Activated effector memory CD4-positive, alpha-beta T cell treated with Interleukin-2 at 50 U/mL for 16 hours (primary cell): ENCODE data around the gene SYNE4.

ENCODE experiments used
- DNase-seq: peaks from one replicate; pipeline ENCODE4 v3.0.0-alpha.2; 2020

The SYNE4 gene

GRCh38 chr19:36023432-36023831 lies 14.8 kb upstream of the SYNE4 start:
- no peak for DNase-seq

GRCh38 chr19:36019061-36019670 lies 10.6 kb upstream of the SYNE4 start:
- DNase-seq, result no peak

- DNase-seq, result peak; percentile 99
These were observed 5.7 kb upstream of the SYNE4 start, which contains the start of gene ALKBH6 for GRCh38 chr19:36014012-36014924. Gene ALKBH6, minus strand, starts transcription at chr19:36014213. Its CDS starts 816 bp downstream, at chr19:36013397.

GRCh38 chr19:36013280-36014011 lies 4.8 kb upstream of the SYNE4 start:
- no peak for DNase-seq

- DNase-seq, result no peak
These were observed 1.8 kb upstream of the SYNE4 start for GRCh38 chr19:36010402-36010801.

GRCh38 chr19:36009633-36010379 lies 1.2 kb upstream of the SYNE4 start:
- no peak for DNase-seq

GRCh38 chr19:36009220-36009619 lies 607 bp upstream of the SYNE4 start:
- peak; percentile 13 for DNase-seq

GRCh38 chr19:36006955-36007354 lies 1.7 kb downstream of the SYNE4 start:
- DNase-seq, result no peak

- no peak for DNase-seq
These were observed 5.3 kb downstream of the SYNE4 start for GRCh38 chr19:36003284-36003683.

- DNase-seq, result no peak
These were observed 7.0 kb downstream of the SYNE4 start for GRCh38 chr19:36001605-36002004.

GRCh38 chr19:35996777-35997176 lies 11.8 kb downstream of the SYNE4 start:
- no peak for DNase-seq

GRCh38 chr19:35995048-35995993 lies 13.3 kb downstream of the SYNE4 start, which contains the start of gene SDHAF1:
Gene SDHAF1, plus strand, starts transcription at chr19:35995188. Its CDS starts 87 bp downstream, at chr19:35995275.
- DNase-seq, result peak; percentile 89

GRCh38 chr19:35993923-35994598 lies 14.6 kb downstream of the SYNE4 start:
- DNase-seq, result no peak

- DNase-seq, result no peak
These were observed 15.5 kb downstream of the SYNE4 start for GRCh38 chr19:35992907-35993765.

GRCh38 chr19:35991731-35992450 lies 16.7 kb downstream of the SYNE4 start:
- DNase-seq, result no peak

- no peak for DNase-seq
These were observed 17.6 kb downstream of the SYNE4 start for GRCh38 chr19:35990771-35991730.

GRCh38 chr19:35990156-35990555 lies 18.5 kb downstream of the SYNE4 start:
- DNase-seq, result no peak

- DNase-seq, result no peak
These were observed 19.8 kb downstream of the SYNE4 start for GRCh38 chr19:35988824-35989223.
